ENCODE results near the gene SLC7A14.

Gene SLC7A14

GRCh38 chr3:170585937-170586310, at the start of gene SLC7A14:
Gene SLC7A14, minus strand, starts transcription at chr3:170586075. Its CDS starts 59,139 bp downstream, at chr3:170526936.
- Mint-ChIP-seq H3K36me3 (ENCODE audit: insufficient read depth) (no peaks in the 10 kb centered on the region), H3K27me3 (peaks cover 64% of the 10 kb centered on the region), H3K4me3 (no peak within 1 kb of the TSS), H3K9me3 (no peaks in the 10 kb centered on the region), H3K4me1 (no peaks in the 10 kb centered on the region), H3K27ac (ENCODE audit: low read depth) (no peak within 1 kb of the TSS)
- no peak for ATAC-seq (replicated peaks; ENCODE audit: extremely low read depth, poor library complexity, severe bottlenecking)
- DNase-seq (ENCODE audit: low spot score in 2 of 2) = no peak

GRCh38 chr3:170635385-170635735, 49.5 kb upstream of the SLC7A14 start:
- Mint-ChIP-seq H3K27me3 (peaks cover 11% of the 10 kb centered on the region), H3K36me3 (ENCODE audit: insufficient read depth) (no peaks in the 10 kb centered on the region), H3K9me3 (no peaks in the 10 kb centered on the region), H3K4me3 (no peak overlapping the region), H3K4me1 (no peaks in the 10 kb centered on the region), H3K27ac (ENCODE audit: low read depth) (no peak overlapping the region)
- DNase-seq (ENCODE audit: low spot score in 2 of 2) (no peak), ATAC-seq (replicated peaks; ENCODE audit: extremely low read depth, poor library complexity, severe bottlenecking) (no peak)

GRCh38 chr3:170634663-170635384, 48.9 kb upstream of the SLC7A14 start:
- DNase-seq (ENCODE audit: low spot score in 2 of 2) (no peak), ATAC-seq (replicated peaks; ENCODE audit: extremely low read depth, poor library complexity, severe bottlenecking) (no peak)
- no peaks in the 10 kb centered on the region for H3K36me3 Mint-ChIP-seq (ENCODE audit: insufficient read depth)
- peaks cover 14% of the 10 kb centered on the region for H3K27me3 Mint-ChIP-seq
- no peak overlapping the region for H3K27ac Mint-ChIP-seq (ENCODE audit: low read depth)
- no peaks in the 10 kb centered on the region for H3K9me3 Mint-ChIP-seq
- no peak overlapping the region for H3K4me3 Mint-ChIP-seq
- H3K4me1 Mint-ChIP-seq = no peaks in the 10 kb centered on the region

GRCh38 chr3:170633573-170633972, 47.7 kb upstream of the SLC7A14 start:
- no peak for DNase-seq (ENCODE audit: low spot score in 2 of 2)
- Mint-ChIP-seq H3K4me3 (no peak overlapping the region), H3K9me3 (no peaks in the 10 kb centered on the region), H3K4me1 (no peaks in the 10 kb centered on the region), H3K27ac (ENCODE audit: low read depth) (no peak overlapping the region), H3K27me3 (peaks cover 27% of the 10 kb centered on the region), H3K36me3 (ENCODE audit: insufficient read depth) (no peaks in the 10 kb centered on the region)
- no peak for ATAC-seq (replicated peaks; ENCODE audit: extremely low read depth, poor library complexity, severe bottlenecking)

GRCh38 chr3:170632780-170633179, 46.9 kb upstream of the SLC7A14 start:
- peaks cover 27% of the 10 kb centered on the region for H3K27me3 Mint-ChIP-seq
- H3K4me1 Mint-ChIP-seq = no peaks in the 10 kb centered on the region
- DNase-seq (ENCODE audit: low spot score in 2 of 2) = no peak
- H3K27ac Mint-ChIP-seq (ENCODE audit: low read depth) = no peak overlapping the region
- no peak overlapping the region for H3K4me3 Mint-ChIP-seq
- H3K36me3 Mint-ChIP-seq (ENCODE audit: insufficient read depth) = no peaks in the 10 kb centered on the region
- ATAC-seq (replicated peaks; ENCODE audit: extremely low read depth, poor library complexity, severe bottlenecking) = no peak
- H3K9me3 Mint-ChIP-seq = no peaks in the 10 kb centered on the region

- Mint-ChIP-seq H3K9me3 (no peaks in the 10 kb centered on the region), H3K36me3 (ENCODE audit: insufficient read depth) (no peaks in the 10 kb centered on the region), H3K4me3 (no peak overlapping the region), H3K27ac (ENCODE audit: low read depth) (no peak overlapping the region), H3K27me3 (peaks cover 26% of the 10 kb centered on the region), H3K4me1 (no peaks in the 10 kb centered on the region)
- ATAC-seq (replicated peaks; ENCODE audit: extremely low read depth, poor library complexity, severe bottlenecking) = no peak
- DNase-seq (ENCODE audit: low spot score in 2 of 2) = no peak
Measured at GRCh38 chr3:170631755-170632488, 46.0 kb upstream of the SLC7A14 start.

- H3K4me3 Mint-ChIP-seq = no peak overlapping the region
- no peaks in the 10 kb centered on the region for H3K4me1 Mint-ChIP-seq
- H3K27me3 Mint-ChIP-seq = peaks cover 44% of the 10 kb centered on the region
- no peaks in the 10 kb centered on the region for H3K36me3 Mint-ChIP-seq (ENCODE audit: insufficient read depth)
- no peak overlapping the region for H3K27ac Mint-ChIP-seq (ENCODE audit: low read depth)
- ATAC-seq (replicated peaks; ENCODE audit: extremely low read depth, poor library complexity, severe bottlenecking) = no peak
- no peak for DNase-seq (ENCODE audit: low spot score in 2 of 2)
- no peaks in the 10 kb centered on the region for H3K9me3 Mint-ChIP-seq
Measured at GRCh38 chr3:170623524-170623923, 37.6 kb upstream of the SLC7A14 start.

- no peak for DNase-seq (ENCODE audit: low spot score in 2 of 2)
- H3K4me1 Mint-ChIP-seq = no peaks in the 10 kb centered on the region
- H3K36me3 Mint-ChIP-seq (ENCODE audit: insufficient read depth) = no peaks in the 10 kb centered on the region
- peaks cover 51% of the 10 kb centered on the region for H3K27me3 Mint-ChIP-seq
- no peak overlapping the region for H3K4me3 Mint-ChIP-seq
- H3K27ac Mint-ChIP-seq (ENCODE audit: low read depth) = no peak overlapping the region
- no peak for ATAC-seq (replicated peaks; ENCODE audit: extremely low read depth, poor library complexity, severe bottlenecking)
- no peaks in the 10 kb centered on the region for H3K9me3 Mint-ChIP-seq
Measured at GRCh38 chr3:170622369-170623159, 36.7 kb upstream of the SLC7A14 start.

GRCh38 chr3:170621256-170621655, 35.4 kb upstream of the SLC7A14 start:
- Mint-ChIP-seq H3K27ac (ENCODE audit: low read depth) (no peak overlapping the region), H3K36me3 (ENCODE audit: insufficient read depth) (no peaks in the 10 kb centered on the region), H3K27me3 (peaks cover 51% of the 10 kb centered on the region), H3K4me3 (no peak overlapping the region), H3K4me1 (no peaks in the 10 kb centered on the region), H3K9me3 (no peaks in the 10 kb centered on the region)
- no peak for DNase-seq (ENCODE audit: low spot score in 2 of 2)
- no peak for ATAC-seq (replicated peaks; ENCODE audit: extremely low read depth, poor library complexity, severe bottlenecking)

GRCh38 chr3:170614214-170614966, 28.5 kb upstream of the SLC7A14 start:
- ATAC-seq (replicated peaks; ENCODE audit: extremely low read depth, poor library complexity, severe bottlenecking) = no peak
- DNase-seq (ENCODE audit: low spot score in 2 of 2) = no peak
- H3K27me3 Mint-ChIP-seq = peaks cover 40% of the 10 kb centered on the region

GRCh38 chr3:170611751-170612150, 25.9 kb upstream of the SLC7A14 start:
- Mint-ChIP-seq H3K36me3 (ENCODE audit: insufficient read depth) (no peaks in the 10 kb centered on the region), H3K4me3 (no peak overlapping the region), H3K27me3 (peaks cover 25% of the 10 kb centered on the region), H3K27ac (ENCODE audit: low read depth) (no peak overlapping the region), H3K9me3 (no peaks in the 10 kb centered on the region), H3K4me1 (no peaks in the 10 kb centered on the region)
- no peak for ATAC-seq (replicated peaks; ENCODE audit: extremely low read depth, poor library complexity, severe bottlenecking)
- DNase-seq (ENCODE audit: low spot score in 2 of 2) = no peak

More at GRCh38 chr3:170614214-170614966, 28.5 kb upstream of the SLC7A14 start:
- Mint-ChIP-seq H3K27ac (ENCODE audit: low read depth) (no peak overlapping the region), H3K4me3 (no peak overlapping the region), H3K36me3 (ENCODE audit: insufficient read depth) (no peaks in the 10 kb centered on the region), H3K4me1 (no peaks in the 10 kb centered on the region), H3K9me3 (no peaks in the 10 kb centered on the region)

- H3K36me3 Mint-ChIP-seq (ENCODE audit: insufficient read depth) = no peaks in the 10 kb centered on the region
- ATAC-seq (replicated peaks; ENCODE audit: extremely low read depth, poor library complexity, severe bottlenecking) = no peak
- no peaks in the 10 kb centered on the region for H3K4me1 Mint-ChIP-seq
- H3K27ac Mint-ChIP-seq (ENCODE audit: low read depth) = no peak overlapping the region
- DNase-seq (ENCODE audit: low spot score in 2 of 2) = no peak
- H3K27me3 Mint-ChIP-seq = peaks cover 25% of the 10 kb centered on the region
- no peaks in the 10 kb centered on the region for H3K9me3 Mint-ChIP-seq
- no peak overlapping the region for H3K4me3 Mint-ChIP-seq
Measured at GRCh38 chr3:170610321-170610884, 24.5 kb upstream of the SLC7A14 start.
